Endothelial cell of umbilical vein (primary cell): ENCODE results near the gene DSCAML1.

Experiments used
- CTCF ChIP-seq, 2 donors: IDR thresholded peaks; 1 replicate in 1 of 2; 2 replicates in 1 of 2; pipeline ENCODE4 v1.5.1; 2011; ENCODE audit warnings: low read length in 2 of 2, mild to moderate bottlenecking in 2 of 2, moderate library complexity in 2 of 2, control low read depth in 1 of 2, inconsistent platforms in 1 of 2, low read depth in 1 of 2; ENCODE audit not compliant: insufficient read depth in 1 of 2; ENCODE audit errors: extremely low read depth in 1 of 2
- EZH2 ChIP-seq: IDR thresholded peaks from 2 replicates; pipeline ENCODE4 v1.6.1; 2012; ENCODE audit warnings: borderline replicate concordance, low read depth, mild to moderate bottlenecking, moderate library complexity, low read length, inconsistent platforms; ENCODE audit not compliant: severe bottlenecking
- POLR2A ChIP-seq: IDR thresholded peaks from 2 replicates; pipeline ENCODE4 v1.6.1; 2012; ENCODE audit warnings: low read depth, mild to moderate bottlenecking, control low read depth, low read length

- TF ChIP-seq EZH2 (no peak), CTCF (IDR thresholded peaks at IDR 0.05; ENCODE audit: extremely low read depth in 1 of 2, insufficient read depth in 1 of 2, low read depth in 1 of 2, low read length in 2 of 2) (no peak), POLR2A (no peak)
Measured at GRCh38 chr11:117838901-117839300, 41.9 kb upstream of the DSCAML1 start.
